22Rv1 (cell line): ENCODE results near the gene ASAP2.

ENCODE experiments used
- H3K27ac ChIP-seq: fragments of 450-650 bp; 2 replicates; pipeline ENCODE4 v1.5.1; 2017
- ZFX ChIP-seq: fragments of 450-650 bp; IDR thresholded peaks from 2 replicates; pipeline ENCODE4 v1.6.1; 2017; ENCODE audit warnings: antibody characterized with exemption, borderline replicate concordance
- TF ChIP-seq, protein P1 (sequence below): fragments of 450-650 bp; IDR thresholded peaks from 2 replicates; pipeline ENCODE4 v1.5.1; 2017; ENCODE audit warnings: mild to moderate bottlenecking

The ASAP2 gene

GRCh38 chr2:9269295-9269694 is 62.7 kb downstream of the ASAP2 start:
- no peak overlapping the region for H3K27ac ChIP-seq
- TF ChIP-seq, protein P1, sequence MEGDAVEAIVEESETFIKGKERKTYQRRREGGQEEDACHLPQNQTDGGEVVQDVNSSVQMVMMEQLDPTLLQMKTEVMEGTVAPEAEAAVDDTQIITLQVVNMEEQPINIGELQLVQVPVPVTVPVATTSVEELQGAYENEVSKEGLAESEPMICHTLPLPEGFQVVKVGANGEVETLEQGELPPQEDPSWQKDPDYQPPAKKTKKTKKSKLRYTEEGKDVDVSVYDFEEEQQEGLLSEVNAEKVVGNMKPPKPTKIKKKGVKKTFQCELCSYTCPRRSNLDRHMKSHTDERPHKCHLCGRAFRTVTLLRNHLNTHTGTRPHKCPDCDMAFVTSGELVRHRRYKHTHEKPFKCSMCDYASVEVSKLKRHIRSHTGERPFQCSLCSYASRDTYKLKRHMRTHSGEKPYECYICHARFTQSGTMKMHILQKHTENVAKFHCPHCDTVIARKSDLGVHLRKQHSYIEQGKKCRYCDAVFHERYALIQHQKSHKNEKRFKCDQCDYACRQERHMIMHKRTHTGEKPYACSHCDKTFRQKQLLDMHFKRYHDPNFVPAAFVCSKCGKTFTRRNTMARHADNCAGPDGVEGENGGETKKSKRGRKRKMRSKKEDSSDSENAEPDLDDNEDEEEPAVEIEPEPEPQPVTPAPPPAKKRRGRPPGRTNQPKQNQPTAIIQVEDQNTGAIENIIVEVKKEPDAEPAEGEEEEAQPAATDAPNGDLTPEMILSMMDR: no peak
- no peak for TF ChIP-seq ZFX

GRCh38 chr2:9269695-9270360 is 63.2 kb downstream of the ASAP2 start:
- TF ChIP-seq, protein P1: no peak
- no peak for TF ChIP-seq ZFX
- H3K27ac ChIP-seq: no peak overlapping the region

DNA sequence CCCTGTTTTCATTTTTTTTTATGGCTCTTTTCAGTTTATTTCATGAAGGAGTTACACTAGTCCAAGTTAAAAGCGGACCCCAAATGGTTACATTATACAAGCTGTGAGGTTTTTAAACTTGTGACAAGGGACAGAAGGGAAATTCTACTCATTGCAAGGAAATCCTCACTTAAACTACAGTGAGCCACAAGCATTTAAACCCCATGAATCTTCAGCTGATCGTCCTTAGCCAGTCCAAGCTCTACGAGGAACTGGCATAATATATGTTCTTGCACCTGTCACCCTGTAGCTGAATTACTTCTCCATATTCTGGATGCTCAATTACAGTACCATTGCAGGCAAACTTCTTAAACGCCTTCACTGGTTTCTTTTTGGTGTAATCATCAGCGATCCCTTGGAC is 64.5 kb downstream of the ASAP2 start:
- no peak overlapping the region for H3K27ac ChIP-seq
- TF ChIP-seq, protein P1: no peak
- TF ChIP-seq ZFX: no peak

- TF ChIP-seq ZFX: no peak
- TF ChIP-seq, protein P1: no peak
- H3K27ac ChIP-seq: no peak overlapping the region
These were observed 65.1 kb downstream of the ASAP2 start for GRCh38 chr2:9271691-9272090.

DNA sequence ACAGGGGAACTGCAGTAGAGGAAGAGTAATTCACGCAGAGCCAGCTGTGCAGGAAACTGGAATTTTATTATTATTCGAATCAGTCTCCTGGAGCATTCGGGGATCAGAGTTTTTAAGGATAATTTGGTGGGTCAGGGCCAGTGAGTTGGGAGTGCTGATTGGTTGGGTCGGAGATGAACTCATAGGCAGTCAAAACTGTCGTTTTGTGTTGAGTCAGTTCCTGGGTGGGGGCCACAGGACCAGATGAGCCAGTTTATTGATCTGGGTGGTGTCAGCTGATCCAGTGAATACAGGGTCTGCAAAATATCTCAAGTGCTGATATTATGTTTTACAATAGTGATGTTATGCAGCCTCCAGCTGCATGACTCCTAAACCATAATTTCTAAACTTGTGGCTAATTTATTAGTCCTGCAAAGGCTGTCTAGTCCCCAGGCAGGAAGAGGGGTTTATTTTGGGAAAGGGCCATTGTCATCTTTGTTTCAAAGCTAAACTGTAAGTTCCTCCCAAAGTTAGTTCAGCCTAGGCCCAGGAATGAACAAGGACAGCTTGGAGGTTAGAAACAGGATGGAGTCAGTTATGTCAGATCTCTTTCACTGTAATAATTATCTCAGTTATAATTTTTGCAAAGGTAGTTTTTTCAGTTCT is 67.0 kb downstream of the ASAP2 start:
- no peak overlapping the region for H3K27ac ChIP-seq
- TF ChIP-seq, protein P1: no peak
- no peak for TF ChIP-seq ZFX

GRCh38 chr2:9274701-9275343 is 68.2 kb downstream of the ASAP2 start:
- TF ChIP-seq ZFX: no peak
- TF ChIP-seq, protein P1: no peak
- no peak overlapping the region for H3K27ac ChIP-seq

- no peak overlapping the region for H3K27ac ChIP-seq
- TF ChIP-seq ZFX: no peak
- TF ChIP-seq, protein P1: no peak
These were observed 68.8 kb downstream of the ASAP2 start for GRCh38 chr2:9275399-9275798.
